ENCODE measurements around the gene COPRS.

- no peak for TF ChIP-seq CTCF (IDR thresholded peaks at IDR 0.05; ENCODE audit: control extremely low read depth in 1 of 3, insufficient read depth in 1 of 3, low read depth in 1 of 3, low read length in 3 of 3)
- no peak for TF ChIP-seq TAF1 (IDR thresholded peaks at IDR 0.05; ENCODE audit: low read depth, low read length)
- no peak for TF ChIP-seq EZH2 (IDR thresholded peaks at IDR 0.05; ENCODE audit: low read depth, low read length, severe bottlenecking)
- no peak for TF ChIP-seq POLR2A (IDR thresholded peaks at IDR 0.05; ENCODE audit: control extremely low read depth in 1 of 2, low read depth in 2 of 2, low read length in 2 of 2)
- TF ChIP-seq CHD2 (IDR thresholded peaks at IDR 0.05; ENCODE audit: low read length) = no peak
Measured at GRCh38 chr17:31806921-31807320, 52.1 kb downstream of the COPRS start.
